Activated CD8-positive, alpha-beta memory T cell treated with anti-CD3 and anti-CD28 coated beads for 48 hours (primary cell): ENCODE results near the gene MAGI2.

Source experiments
- DNase-seq, 3 experiments: peaks; one replicate each; pipeline ENCODE4 v3.0.0-alpha.2; 2020; ENCODE audit warnings: low read depth in 2 of 3, low spot score in 2 of 3

MAGI2 gene

GRCh38 chr7:79272066-79272669, 181.3 kb downstream of the MAGI2 start:
- DNase-seq = no peak

- DNase-seq = no peak
These were observed 184.7 kb downstream of the MAGI2 start for GRCh38 chr7:79268730-79269129.

- DNase-seq = no peak
These were observed 194.6 kb downstream of the MAGI2 start for GRCh38 chr7:79258826-79259225.

- DNase-seq = no peak
These were observed 195.5 kb downstream of the MAGI2 start for GRCh38 chr7:79257959-79258358.

GRCh38 chr7:79245623-79246249, 207.7 kb downstream of the MAGI2 start:
- no peak for DNase-seq

GRCh38 chr7:79244482-79244881, 209.0 kb downstream of the MAGI2 start:
- DNase-seq = no peak

GRCh38 chr7:79241288-79242060, 212.0 kb downstream of the MAGI2 start:
- no peak for DNase-seq

GRCh38 chr7:79240413-79240812, 213.1 kb downstream of the MAGI2 start:
- no peak for DNase-seq

GRCh38 chr7:79236352-79237028, 217.0 kb downstream of the MAGI2 start:
- no peak for DNase-seq

GRCh38 chr7:79227044-79227443, 226.4 kb downstream of the MAGI2 start:
- no peak for DNase-seq

GRCh38 chr7:79221211-79221610, 232.3 kb downstream of the MAGI2 start:
- DNase-seq = no peak

- no peak for DNase-seq
These were observed 235.4 kb downstream of the MAGI2 start for GRCh38 chr7:79217976-79218626.

- no peak for DNase-seq
These were observed 236.0 kb downstream of the MAGI2 start for GRCh38 chr7:79217468-79217867.

- DNase-seq = no peak
These were observed 237.2 kb downstream of the MAGI2 start for GRCh38 chr7:79216236-79216635.

GRCh38 chr7:79212334-79212733, 241.1 kb downstream of the MAGI2 start:
- no peak for DNase-seq

GRCh38 chr7:79211724-79212123, 241.7 kb downstream of the MAGI2 start:
- DNase-seq = no peak

GRCh38 chr7:79199961-79200360, 253.5 kb downstream of the MAGI2 start:
- no peak for DNase-seq

GRCh38 chr7:79199266-79199665, 254.2 kb downstream of the MAGI2 start:
- DNase-seq = no peak

GRCh38 chr7:79185605-79186004, 267.9 kb downstream of the MAGI2 start:
- no peak for DNase-seq

- DNase-seq = no peak
These were observed 271.2 kb downstream of the MAGI2 start for GRCh38 chr7:79182283-79182682.

GRCh38 chr7:79180533-79180932, 272.9 kb downstream of the MAGI2 start:
- DNase-seq = no peak
